HG03469 (cell line): ENCODE measurements around the gene CWC15.
"Not testable (repeated sequence)": the region's sequence is repeated elsewhere in the genome, so short reads cannot be mapped to it uniquely, and the experiment has no call there.

Experiments used
- ATAC-seq: cut with Tn5 transposase; IDR thresholded peaks from one replicate; pipeline ENCODE4 v1.9.1; 2021; ENCODE audit warnings: mild to moderate bottlenecking, moderate library complexity, moderate number of reproducible peaks; ENCODE audit not compliant: unreplicated experiment

CWC15 gene

DNA sequence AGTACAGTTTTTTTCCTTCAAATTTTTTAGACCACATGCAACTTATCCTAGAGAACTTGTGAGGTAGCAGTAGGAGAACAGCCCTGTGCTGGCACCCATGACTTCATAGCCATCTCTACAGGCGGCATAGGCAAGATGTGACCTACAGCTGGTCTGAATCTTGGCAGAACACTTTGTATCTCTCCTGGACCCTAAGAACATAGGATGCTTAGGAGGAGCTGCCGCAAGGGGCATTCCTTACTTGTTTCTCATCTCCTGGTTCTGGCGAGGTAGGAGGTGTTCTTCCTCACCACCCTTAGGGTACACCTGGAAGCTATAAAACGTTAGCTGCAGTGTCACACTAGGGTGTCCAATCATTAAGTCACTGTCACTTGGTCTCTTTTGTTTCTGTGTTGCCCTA, 16.4 kb downstream of the CWC15 start:
- no peak for ATAC-seq

DNA sequence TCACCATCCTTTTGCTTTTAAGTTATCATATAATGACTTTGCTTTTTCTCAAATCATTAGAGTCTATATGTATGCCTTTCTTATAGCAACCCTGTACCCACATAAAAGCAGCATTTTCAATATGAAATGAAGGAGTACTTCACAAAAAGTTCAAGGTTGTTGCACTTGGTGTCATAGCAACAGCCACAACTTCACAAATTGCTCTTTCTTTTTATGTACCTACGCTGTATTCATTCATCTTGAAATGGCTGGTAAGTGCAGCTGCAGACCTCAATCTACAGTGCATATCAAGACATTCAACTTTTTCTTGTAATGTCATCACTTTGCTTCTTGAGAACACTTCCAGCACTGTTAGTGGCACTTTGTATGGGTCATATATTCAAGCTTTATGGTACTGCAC, 18.6 kb downstream of the CWC15 start:
- ATAC-seq, result no peak

DNA sequence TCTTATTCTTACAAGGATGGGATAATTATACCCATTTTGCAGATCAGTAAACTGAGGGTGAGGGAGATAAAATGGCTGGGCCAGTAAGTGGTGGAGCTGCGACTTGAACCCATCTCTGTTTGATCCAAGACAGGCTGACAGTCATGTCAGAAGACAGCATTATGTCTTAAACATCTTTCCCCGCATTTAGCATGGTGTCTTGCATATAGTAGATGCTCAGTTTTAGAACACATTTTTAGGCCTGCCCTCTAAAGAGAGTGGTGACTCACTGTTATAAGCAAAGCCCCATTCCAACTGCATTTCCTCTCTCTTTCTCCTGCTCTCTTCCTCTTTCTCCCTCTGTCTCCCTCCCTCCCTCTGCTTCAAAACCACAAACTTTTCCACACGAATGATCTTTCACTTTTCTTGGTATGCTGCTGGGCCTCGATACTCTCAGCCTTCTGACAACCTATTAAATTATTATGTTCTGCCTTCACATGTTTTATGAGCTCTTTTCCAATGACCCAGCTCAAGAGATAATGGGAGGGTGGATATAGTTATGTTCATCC, 25.2 kb downstream of the CWC15 start:
- no peak for ATAC-seq

DNA sequence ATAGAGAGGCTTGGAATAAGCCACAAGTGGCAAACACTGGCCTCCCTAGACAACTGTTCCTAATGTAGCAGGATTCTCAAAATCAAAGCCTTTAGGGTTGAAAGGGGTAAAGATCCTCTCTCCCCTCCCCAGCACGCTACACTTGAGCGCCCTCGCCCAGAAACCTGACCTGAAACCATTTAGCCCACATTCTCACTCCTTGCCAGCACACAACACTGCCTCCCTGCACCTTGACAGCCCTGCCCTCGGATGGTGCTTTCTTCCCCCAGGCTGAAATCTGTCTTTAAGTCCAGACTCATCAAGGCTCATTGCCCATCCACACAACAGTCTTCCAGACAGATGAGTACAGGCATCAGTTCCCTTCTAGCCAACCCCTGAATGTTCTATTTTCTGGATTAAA, 26.5 kb downstream of the CWC15 start:
- no peak for ATAC-seq

DNA sequence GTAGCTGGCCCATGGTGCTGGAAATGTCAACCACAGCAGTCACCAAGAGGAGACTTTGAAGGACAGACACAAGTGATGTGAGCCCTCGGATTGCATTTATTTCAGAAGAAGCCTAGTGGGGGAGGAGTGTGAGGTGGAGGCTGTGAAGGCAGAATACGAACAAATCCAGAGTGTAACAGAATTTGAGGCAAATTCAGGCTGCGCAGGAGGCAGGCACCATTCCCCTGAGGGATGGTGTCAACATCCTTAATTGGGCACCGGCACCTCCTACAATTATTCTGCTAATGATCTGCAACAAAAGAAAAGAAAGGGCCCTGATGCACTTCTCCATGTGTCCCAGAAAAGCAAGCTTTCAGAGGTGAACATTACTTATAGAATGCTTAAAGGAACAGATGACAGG, 32.2 kb downstream of the CWC15 start:
- ATAC-seq, result no peak

- no peak for ATAC-seq
Measured at GRCh38 chr11:94939346-94939745, 34.0 kb downstream of the CWC15 start.

- no peak for ATAC-seq
Measured at GRCh38 chr11:94938095-94939055, 35.0 kb downstream of the CWC15 start.

GRCh38 chr11:94934846-94935245, 38.5 kb downstream of the CWC15 start:
- no peak for ATAC-seq

DNA sequence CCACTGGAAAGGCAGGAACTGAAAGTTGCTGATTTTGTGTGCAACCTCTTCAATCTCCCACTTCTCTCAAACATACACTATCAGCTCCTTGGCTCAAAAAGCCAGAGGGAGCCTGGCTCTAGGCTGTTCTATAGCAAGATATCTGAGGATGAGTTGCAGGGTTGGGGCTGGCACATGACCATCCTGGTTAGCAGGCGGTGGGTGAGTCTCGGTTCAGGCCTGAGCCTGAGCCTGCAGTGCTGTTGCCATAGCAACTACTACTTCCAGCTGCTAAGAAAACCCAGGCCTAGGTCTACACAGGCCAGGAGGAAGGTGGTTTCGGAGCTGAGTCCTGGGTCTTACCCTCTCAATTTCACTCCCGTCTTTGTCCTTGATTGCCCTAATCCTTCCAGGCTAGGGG, 39.0 kb downstream of the CWC15 start:
- ATAC-seq, result no peak

- ATAC-seq, result no peak
Measured at GRCh38 chr11:94933223-94934130, 39.9 kb downstream of the CWC15 start.

GRCh38 chr11:94932503-94932902, 40.9 kb downstream of the CWC15 start:
- ATAC-seq, result no peak

- not testable (repeated sequence) for ATAC-seq
Measured at GRCh38 chr11:94932072-94932471, 41.3 kb downstream of the CWC15 start.

GRCh38 chr11:94928117-94928990, 45.0 kb downstream of the CWC15 start:
- ATAC-seq, result no peak

GRCh38 chr11:94926698-94927237, 46.6 kb downstream of the CWC15 start:
- no peak for ATAC-seq

- ATAC-seq, result no peak
Measured at GRCh38 chr11:94926271-94926625, 47.1 kb downstream of the CWC15 start.

GRCh38 chr11:94925422-94926270, 47.7 kb downstream of the CWC15 start:
- no peak for ATAC-seq

DNA sequence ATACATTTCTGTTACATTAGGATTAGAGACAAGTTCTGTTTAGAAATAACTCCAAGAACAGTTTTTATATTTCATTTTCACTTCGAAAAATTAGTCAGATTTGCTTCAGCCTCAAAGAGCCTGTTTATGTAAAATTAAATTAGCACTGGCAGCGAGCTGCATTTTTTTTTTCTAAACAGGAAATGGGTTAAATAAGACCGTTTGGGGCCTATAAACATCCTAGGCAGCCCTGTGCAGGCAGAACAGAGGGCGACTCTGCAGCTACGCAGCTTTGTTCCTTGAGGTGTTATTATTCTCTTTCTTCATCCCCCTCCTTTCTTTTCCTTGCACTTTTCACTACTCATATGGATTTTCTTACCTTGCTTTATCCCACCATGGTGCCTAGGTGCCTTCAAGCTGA, 48.7 kb downstream of the CWC15 start:
- ATAC-seq, result no peak

GRCh38 chr11:94924171-94924572, 49.2 kb downstream of the CWC15 start:
- no peak for ATAC-seq

DNA sequence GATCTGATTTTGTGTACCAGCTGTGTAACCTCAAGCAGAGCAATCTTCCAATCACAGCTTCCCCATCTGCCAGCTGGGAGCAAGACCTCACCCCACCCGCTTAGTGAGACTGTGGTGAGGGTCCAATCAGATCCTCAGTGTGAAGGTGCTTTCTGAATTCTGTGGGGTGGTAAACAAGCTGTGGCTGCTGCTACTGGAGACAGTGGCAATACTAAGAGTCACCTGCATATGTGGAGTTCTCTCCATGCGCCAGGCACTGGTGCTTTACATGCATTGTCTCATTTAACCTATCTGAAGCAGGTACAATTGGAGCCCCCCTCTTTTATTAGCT, 50.4 kb downstream of the CWC15 start:
- ATAC-seq, result no peak
